ENCODE results near the gene KCNQ1.

Gene KCNQ1

DNA sequence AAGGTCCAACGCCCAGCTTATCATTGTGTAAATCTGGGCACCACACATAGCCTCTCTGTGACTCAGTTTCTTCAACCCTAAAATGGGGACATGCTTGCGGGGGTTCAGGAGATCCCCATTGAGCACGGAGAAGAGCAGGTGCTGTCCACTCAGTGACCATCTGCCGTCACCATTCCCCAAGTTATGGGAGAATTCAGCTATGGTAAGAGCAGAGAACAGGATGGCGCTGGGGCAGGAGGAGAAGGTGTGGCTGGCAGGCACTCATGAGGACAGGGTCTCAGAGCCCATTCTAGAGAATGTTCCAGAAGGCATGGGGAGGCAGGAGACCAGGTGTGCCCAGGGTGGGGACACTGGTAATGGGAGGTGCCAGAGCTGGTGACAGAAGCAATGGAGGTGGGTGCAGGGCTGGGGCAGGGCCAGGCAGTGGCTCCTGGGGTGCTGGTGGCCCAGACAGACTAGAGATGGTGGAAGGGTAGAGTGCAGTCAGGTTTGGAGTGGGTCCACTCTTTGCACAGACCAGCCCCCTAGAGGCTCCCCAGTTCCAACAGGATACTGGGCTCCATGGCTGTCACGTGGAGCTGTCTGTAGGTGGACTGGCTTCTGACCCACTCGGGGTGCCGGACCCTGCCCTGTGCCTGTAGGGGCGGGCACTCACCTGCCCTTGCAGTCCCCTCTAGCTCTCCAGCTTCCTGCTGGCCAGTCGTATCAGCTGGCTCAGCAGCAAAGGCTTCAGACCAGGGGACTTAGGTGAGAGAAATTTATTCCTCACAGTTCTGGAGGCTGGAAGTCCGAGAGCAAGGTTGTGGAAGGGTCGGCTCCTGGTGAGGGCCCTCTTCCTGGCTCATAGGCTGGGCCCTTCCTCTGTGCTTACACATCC, 356.1 kb downstream of the KCNQ1 start:
- Histone ChIP-seq H3K27ac (ENCODE audit: low read length) (no peak overlapping the region), H3K36me3 (ENCODE audit: control insufficient read depth in 1 of 2, insufficient read depth in 2 of 2, low read length in 2 of 2) (no peaks in the 10 kb centered on the region), H3K4me1 (ENCODE audit: control insufficient read depth in 1 of 2, insufficient read depth in 2 of 2, low read length in 2 of 2) (peaks cover 0 to 4% of the 10 kb centered on the region in 2 donors), H3K4me3 (ENCODE audit: low read depth in 1 of 2, low read length in 2 of 2) (no peak overlapping the region), H3K9me3 (ENCODE audit: control insufficient read depth in 1 of 2, low read length in 2 of 2) (no peaks in the 10 kb centered on the region), H3K27me3 (ENCODE audit: low read depth, low read length) (no peaks in the 10 kb centered on the region)

DNA sequence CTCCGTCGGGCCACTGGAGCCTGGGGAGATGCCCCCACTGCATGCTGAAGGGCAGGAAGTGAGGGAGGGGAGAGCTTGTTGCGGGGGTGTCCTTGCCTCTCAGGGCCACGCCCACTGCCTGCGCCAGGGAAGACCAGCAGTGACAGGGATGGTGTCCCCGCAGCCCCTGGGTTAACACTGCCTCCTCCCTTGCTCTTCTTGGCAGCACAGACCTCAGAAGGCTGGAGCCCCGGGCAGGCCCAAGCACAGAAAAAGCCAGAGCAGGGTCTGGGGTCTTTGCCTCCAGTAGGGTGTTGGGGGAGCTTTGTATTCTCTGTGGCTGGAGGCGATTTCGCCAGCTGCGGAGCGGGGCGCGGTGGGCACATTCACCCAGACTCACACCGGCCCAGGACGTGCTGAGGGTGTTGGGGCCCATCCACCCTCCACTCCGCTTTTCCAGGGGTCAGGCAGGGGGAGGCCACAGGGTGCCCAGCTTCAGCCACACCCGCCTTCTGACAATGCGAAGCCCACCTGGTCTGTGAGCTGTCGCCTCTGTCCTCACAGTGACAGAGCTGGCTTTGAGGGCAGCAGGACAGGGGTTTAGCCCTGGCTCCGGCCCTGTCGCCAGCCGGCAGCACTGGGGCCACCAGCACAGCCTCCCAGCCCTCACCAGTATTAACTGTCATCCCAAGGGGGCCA, 357.0 kb downstream of the KCNQ1 start:
- Histone ChIP-seq H3K36me3 (ENCODE audit: control insufficient read depth in 1 of 2, insufficient read depth in 2 of 2, low read length in 2 of 2) (no peaks in the 10 kb centered on the region), H3K4me3 (ENCODE audit: low read depth in 1 of 2, low read length in 2 of 2) (no peak overlapping the region), H3K27me3 (ENCODE audit: low read depth, low read length) (no peaks in the 10 kb centered on the region), H3K27ac (ENCODE audit: low read length) (no peak overlapping the region), H3K9me3 (ENCODE audit: control insufficient read depth in 1 of 2, low read length in 2 of 2) (no peaks in the 10 kb centered on the region), H3K4me1 (ENCODE audit: control insufficient read depth in 1 of 2, insufficient read depth in 2 of 2, low read length in 2 of 2) (peaks cover 0 to 4% of the 10 kb centered on the region in 2 donors)

DNA sequence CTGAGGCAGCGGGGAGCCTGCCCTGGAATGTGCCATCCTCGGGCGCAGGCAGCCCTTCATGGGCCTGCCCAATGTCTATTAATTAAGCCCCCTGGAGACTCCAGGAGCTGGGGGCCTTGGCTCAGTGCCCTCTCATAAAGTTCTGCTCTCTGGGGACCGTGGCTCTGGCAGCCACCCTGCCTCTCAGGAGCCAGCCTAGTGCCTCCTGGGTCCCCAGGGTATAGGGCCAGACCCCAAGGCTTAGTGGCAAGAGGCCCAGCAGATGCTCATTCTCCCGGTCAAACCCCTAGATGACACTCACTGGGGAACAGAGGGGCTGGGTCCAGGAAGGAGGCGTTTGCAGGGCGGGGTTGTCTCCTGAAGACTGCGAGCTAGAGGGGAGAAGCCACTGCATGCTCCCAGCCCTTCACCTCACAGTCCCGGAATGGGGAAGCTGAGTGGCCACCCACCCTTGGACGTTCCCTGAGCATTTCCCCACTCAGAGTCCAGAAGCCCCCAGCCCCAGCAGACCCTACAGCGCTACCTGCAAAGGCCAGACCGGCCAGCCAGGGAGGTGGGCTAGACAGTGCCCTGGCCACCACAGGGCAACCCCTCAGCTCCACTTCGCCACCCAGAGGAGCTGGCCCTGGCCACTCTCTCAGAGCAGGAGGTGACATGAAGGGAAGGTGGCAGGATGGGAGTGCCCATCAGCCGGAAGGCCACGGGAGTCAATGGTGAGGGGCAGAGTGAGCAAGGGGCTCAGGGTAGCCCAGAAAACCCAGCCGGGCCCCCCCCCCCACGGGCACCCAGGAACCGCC, 357.8 kb downstream of the KCNQ1 start:
- H3K9me3 ChIP-seq (ENCODE audit: control insufficient read depth in 1 of 2, low read length in 2 of 2) = no peaks in the 10 kb centered on the region
- no peaks in the 10 kb centered on the region for H3K36me3 ChIP-seq (ENCODE audit: control insufficient read depth in 1 of 2, insufficient read depth in 2 of 2, low read length in 2 of 2)
- no peak overlapping the region for H3K27ac ChIP-seq (ENCODE audit: low read length)
- peaks cover 0 to 5% of the 10 kb centered on the region in 2 donors for H3K4me1 ChIP-seq (ENCODE audit: control insufficient read depth in 1 of 2, insufficient read depth in 2 of 2, low read length in 2 of 2)
- no peak overlapping the region for H3K4me3 ChIP-seq (ENCODE audit: low read depth in 1 of 2, low read length in 2 of 2)
- no peaks in the 10 kb centered on the region for H3K27me3 ChIP-seq (ENCODE audit: low read depth, low read length)

DNA sequence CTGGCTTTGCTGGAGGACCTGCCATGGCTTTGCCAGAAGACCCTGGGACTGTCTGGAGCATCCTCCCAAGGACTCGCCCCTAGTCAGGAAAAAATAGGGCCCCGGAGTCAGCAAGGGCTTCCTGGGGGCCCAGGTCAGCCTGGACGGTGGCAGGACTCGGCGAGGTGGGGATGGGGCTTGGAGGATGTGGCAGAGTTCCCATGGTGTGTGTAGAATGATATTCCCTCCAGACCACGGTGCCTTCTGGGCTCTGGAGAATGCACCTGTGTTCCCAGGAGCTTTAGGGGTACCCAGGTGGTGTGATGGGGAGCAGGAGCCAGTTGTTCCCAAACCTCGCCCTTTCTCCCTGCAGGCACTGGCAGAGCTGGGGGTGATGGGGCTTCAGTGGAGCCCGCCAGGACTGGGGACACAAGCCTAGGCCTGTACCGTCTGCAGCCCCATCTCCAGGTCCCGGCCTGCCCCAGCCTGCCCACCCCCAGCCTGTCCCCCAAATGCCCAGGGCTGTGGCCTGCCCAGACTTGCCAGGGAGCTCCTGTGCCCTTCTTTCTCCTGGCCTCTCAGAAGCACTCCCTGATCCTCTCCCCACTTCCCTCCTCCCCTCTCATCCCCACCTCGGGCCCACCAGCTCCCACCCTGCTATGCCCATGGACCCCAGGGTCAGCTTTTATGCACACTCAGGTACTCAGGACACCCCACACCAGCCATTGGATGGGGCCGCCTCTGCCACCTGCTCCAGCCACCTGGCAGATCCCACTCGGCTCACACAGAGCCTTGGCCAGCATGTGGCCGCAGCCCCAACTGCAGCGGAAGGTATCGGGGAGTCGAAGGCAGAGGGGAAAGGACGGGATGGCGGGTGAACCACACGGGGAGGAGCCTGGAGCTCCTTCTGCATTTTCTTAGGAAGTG, 358.6 kb downstream of the KCNQ1 start:
- no peak overlapping the region for H3K27ac ChIP-seq (ENCODE audit: low read length)
- H3K4me1 ChIP-seq (ENCODE audit: control insufficient read depth in 1 of 2, insufficient read depth in 2 of 2, low read length in 2 of 2) = peaks cover 0 to 11% of the 10 kb centered on the region in 2 donors

DNA sequence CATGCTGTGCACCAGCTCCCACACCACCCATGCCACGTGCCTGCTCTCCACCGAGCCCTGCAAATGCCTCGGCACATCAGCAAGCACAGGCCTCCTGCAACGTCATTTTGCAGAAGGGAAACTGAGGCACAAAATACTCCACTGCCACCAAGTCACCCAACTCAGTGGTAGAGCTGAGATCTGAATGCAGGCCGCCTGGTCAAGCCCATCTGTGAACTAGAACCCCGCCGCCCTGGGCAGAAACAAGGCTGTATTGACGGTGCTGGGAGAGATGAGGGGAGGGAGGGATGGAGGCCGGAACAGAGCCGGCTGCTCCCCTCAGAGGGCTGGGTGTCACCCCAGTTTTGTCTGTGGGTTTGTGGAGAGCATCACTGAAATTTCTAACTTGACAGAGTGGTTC, 359.4 kb downstream of the KCNQ1 start:
- no peaks in the 10 kb centered on the region for H3K9me3 ChIP-seq (ENCODE audit: control insufficient read depth in 1 of 2, low read length in 2 of 2)
- no peak overlapping the region for H3K4me3 ChIP-seq (ENCODE audit: low read depth in 1 of 2, low read length in 2 of 2)
- no peaks in the 10 kb centered on the region for H3K27me3 ChIP-seq (ENCODE audit: low read depth, low read length)
- no peaks in the 10 kb centered on the region for H3K36me3 ChIP-seq (ENCODE audit: control insufficient read depth in 1 of 2, insufficient read depth in 2 of 2, low read length in 2 of 2)
- H3K27ac ChIP-seq (ENCODE audit: low read length) = no peak overlapping the region
- H3K4me1 ChIP-seq (ENCODE audit: control insufficient read depth in 1 of 2, insufficient read depth in 2 of 2, low read length in 2 of 2) = peaks cover 0 to 11% of the 10 kb centered on the region in 2 donors

More for the DNA sequence above, 358.6 kb downstream of the KCNQ1 start:
- Histone ChIP-seq H3K4me3 (ENCODE audit: low read depth in 1 of 2, low read length in 2 of 2) (no peak overlapping the region), H3K9me3 (ENCODE audit: control insufficient read depth in 1 of 2, low read length in 2 of 2) (no peaks in the 10 kb centered on the region), H3K27me3 (ENCODE audit: low read depth, low read length) (no peaks in the 10 kb centered on the region), H3K36me3 (ENCODE audit: control insufficient read depth in 1 of 2, insufficient read depth in 2 of 2, low read length in 2 of 2) (no peaks in the 10 kb centered on the region)

DNA sequence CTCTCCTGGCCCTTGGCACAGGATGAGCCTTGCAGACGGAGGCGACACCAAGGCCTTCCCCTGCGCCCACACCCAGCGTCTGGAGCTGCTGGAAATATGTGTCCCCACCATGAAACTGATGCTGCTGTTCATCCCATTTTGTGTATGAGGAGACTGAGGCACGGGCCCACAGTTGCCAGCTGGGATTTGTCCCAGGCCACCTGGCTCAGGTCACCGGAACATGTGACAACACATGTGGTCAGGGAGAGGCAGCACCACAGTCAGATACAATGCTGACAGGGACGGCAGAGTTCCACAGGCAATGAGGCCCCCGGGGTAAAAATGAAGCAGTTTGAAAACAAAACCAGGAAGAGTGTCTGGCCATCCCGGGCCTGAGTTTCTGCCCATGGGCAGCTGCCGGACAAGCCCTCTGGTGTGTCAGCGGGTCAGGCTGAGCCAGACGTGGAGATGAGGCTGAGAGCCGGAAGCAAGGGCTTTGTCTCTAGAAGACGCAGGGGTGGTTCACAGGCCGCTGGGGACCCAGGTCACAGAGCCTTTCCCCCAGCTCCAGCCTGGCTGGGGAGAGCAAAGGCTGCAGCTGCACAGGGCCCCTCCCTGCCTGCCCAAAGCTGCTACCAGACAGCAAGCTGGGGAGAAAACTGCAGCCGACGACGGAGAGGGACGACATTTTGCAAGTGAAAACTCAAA, 360.0 kb downstream of the KCNQ1 start:
- Histone ChIP-seq H3K36me3 (ENCODE audit: control insufficient read depth in 1 of 2, insufficient read depth in 2 of 2, low read length in 2 of 2) (no peaks in the 10 kb centered on the region), H3K27me3 (ENCODE audit: low read depth, low read length) (no peaks in the 10 kb centered on the region), H3K27ac (ENCODE audit: low read length) (no peak overlapping the region), H3K9me3 (ENCODE audit: control insufficient read depth in 1 of 2, low read length in 2 of 2) (no peaks in the 10 kb centered on the region), H3K4me1 (ENCODE audit: control insufficient read depth in 1 of 2, insufficient read depth in 2 of 2, low read length in 2 of 2) (peaks cover 0 to 10% of the 10 kb centered on the region in 2 donors), H3K4me3 (ENCODE audit: low read depth in 1 of 2, low read length in 2 of 2) (no peak overlapping the region)

DNA sequence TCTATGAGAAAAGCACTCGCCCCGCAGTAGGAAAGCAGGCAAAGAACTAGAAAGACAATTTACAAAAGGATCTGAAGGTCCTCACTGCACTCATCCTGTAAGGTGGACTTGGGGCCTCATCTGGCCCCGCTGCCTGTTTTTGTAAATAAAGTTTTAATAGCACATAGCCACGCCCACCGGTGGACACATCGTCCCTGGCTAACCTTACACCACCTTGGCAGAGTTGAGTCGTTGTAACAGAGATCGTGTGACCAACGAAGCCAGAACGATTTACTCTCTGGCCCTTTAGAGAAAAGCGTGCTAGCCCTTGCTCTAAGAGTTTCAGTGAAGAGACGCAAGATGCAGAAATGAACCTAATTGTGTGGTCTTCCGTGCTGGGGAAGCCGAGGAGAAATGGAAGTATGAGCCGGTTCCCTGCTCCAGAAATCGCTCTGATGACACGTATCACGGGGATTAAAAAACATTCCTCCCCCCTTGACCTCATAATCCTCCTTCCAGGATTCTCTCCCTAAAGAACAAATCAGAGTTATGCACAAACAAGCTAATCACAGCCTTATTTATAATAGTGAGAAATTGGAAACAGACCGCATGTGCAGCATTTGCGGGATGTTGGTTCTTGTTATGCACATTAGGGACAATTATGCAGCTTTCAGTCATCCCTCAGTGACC, 360.7 kb downstream of the KCNQ1 start:
- no peaks in the 10 kb centered on the region for H3K27me3 ChIP-seq (ENCODE audit: low read depth, low read length)
- no peak overlapping the region for H3K27ac ChIP-seq (ENCODE audit: low read length)
- H3K4me1 ChIP-seq (ENCODE audit: control insufficient read depth in 1 of 2, insufficient read depth in 2 of 2, low read length in 2 of 2) = peaks cover 0 to 7% of the 10 kb centered on the region in 2 donors
- no peaks in the 10 kb centered on the region for H3K36me3 ChIP-seq (ENCODE audit: control insufficient read depth in 1 of 2, insufficient read depth in 2 of 2, low read length in 2 of 2)
- no peaks in the 10 kb centered on the region for H3K9me3 ChIP-seq (ENCODE audit: control insufficient read depth in 1 of 2, low read length in 2 of 2)
- no peak overlapping the region for H3K4me3 ChIP-seq (ENCODE audit: low read depth in 1 of 2, low read length in 2 of 2)

DNA sequence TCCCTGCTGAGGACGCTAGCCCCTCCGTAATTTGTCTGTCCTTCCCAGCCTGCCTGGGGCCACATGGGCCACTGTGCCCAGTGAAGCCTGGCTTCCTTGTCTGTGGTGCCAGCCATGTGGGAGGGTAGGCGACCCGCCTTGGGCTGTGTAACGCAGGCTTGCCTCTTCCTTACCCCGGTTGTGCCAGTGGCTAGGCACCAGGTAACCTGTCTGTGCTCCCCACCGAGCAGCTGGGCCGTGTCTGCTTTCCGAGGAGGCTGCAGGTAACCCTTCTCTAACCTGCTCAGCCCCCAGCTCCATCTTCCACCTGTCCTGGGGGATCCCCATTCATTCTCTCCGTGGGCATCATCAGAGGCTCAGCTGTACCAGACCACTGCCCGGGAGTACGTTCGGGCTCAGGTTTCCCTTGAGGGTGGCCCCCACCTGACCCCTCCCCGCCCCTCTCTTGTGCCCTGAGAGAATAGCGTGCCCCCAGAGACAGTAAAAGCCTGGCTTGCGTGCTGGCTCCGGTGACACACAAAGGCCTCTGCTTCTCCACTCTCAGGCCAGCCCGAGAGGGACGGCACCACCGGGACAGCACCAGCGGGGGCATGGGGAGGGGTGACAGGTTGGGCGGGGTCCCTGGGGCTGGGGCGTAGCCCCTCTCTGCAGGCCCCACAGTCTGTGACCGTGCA, 361.7 kb downstream of the KCNQ1 start:
- no peaks in the 10 kb centered on the region for H3K27me3 ChIP-seq (ENCODE audit: low read depth, low read length)
- H3K27ac ChIP-seq (ENCODE audit: low read length) = no peak overlapping the region
- no peaks in the 10 kb centered on the region for H3K36me3 ChIP-seq (ENCODE audit: control insufficient read depth in 1 of 2, insufficient read depth in 2 of 2, low read length in 2 of 2)
- H3K4me1 ChIP-seq (ENCODE audit: control insufficient read depth in 1 of 2, insufficient read depth in 2 of 2, low read length in 2 of 2) = peaks cover 0 to 8% of the 10 kb centered on the region in 2 donors
- H3K9me3 ChIP-seq (ENCODE audit: control insufficient read depth in 1 of 2, low read length in 2 of 2) = no peaks in the 10 kb centered on the region
- no peak overlapping the region for H3K4me3 ChIP-seq (ENCODE audit: low read depth in 1 of 2, low read length in 2 of 2)

DNA sequence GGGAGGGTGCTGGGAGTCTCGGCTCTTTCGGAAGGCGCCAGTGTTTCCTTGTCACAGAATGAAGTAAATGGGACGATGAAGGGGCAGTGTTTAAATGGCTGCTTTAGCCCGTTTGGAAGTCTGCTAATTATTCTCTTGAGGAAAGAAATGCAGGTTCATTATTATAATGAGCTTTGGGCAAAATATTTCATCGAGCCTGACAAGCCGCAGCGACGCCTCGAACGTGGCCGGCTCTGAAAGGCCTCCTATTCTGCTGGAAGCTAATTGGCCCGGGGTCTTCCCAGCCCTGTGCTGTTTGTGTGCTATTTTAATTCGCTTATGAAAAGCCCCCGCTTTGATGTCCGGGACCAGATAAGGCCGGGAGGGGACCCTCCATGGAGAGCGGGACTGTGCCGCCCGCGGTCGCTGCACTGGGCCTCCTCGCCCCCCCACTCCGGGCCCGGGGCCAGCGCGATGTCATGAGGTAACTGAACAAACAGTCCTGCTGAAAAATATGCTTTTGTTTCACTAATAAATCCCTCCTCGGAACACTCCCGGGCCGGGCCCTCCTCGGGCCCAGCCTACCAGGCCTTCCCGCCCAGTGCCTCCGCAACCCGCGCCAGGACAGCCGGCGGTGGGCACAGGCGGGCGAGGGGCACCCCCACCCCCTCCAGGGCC, 362.3 kb downstream of the KCNQ1 start:
- peaks cover 0 to 14% of the 10 kb centered on the region in 2 donors for H3K4me1 ChIP-seq (ENCODE audit: control insufficient read depth in 1 of 2, insufficient read depth in 2 of 2, low read length in 2 of 2)
- no peak overlapping the region for H3K27ac ChIP-seq (ENCODE audit: low read length)
- H3K27me3 ChIP-seq (ENCODE audit: low read depth, low read length) = no peaks in the 10 kb centered on the region
- H3K9me3 ChIP-seq (ENCODE audit: control insufficient read depth in 1 of 2, low read length in 2 of 2) = no peaks in the 10 kb centered on the region
- H3K36me3 ChIP-seq (ENCODE audit: control insufficient read depth in 1 of 2, insufficient read depth in 2 of 2, low read length in 2 of 2) = no peaks in the 10 kb centered on the region
- H3K4me3 ChIP-seq (ENCODE audit: low read depth in 1 of 2, low read length in 2 of 2) = peak overlapping the region in 1 of 2 donors; percentile 7

Measured in muscle layer of duodenum (tissue), 2 donors.